PC-3 (cell line): ENCODE data around the gene MPZL1. TPM values are rescaled to one million over a fixed set of nuclear protein-coding genes. Genes with fewer than 3 reads are reported as not detected.

ENCODE experiments used
- ATAC-seq: fragments of 200-7000 bp; cut with Tn5 transposase; 2 replicates; pipeline ENCODE4 v1.9.1; 2020; ENCODE audit warnings: mild to moderate bottlenecking, moderate library complexity
- BruUV-seq: library from RNA; stranded (reverse); fragments of 400-500 nt; replicated peaks from 2 replicates; lab custom pipeline; 2021; lab: Mats Ljungman, UMichigan
- CTCF ChIA-PET: fragments of 300-600 bp; sonication (Branson Sonifier 250); formaldehyde crosslinking; loops from one replicate; lab custom pipeline; 2022; ENCODE audit warnings: antibody characterized with exemption; lab: Charles Lee
- POLR2A ChIA-PET: fragments of 300-600 bp; sonication (Branson Sonifier 250); formaldehyde crosslinking; loops from one replicate; lab custom pipeline; 2022; ENCODE audit warnings: antibody characterized with exemption; ENCODE audit not compliant: unreplicated experiment; lab: Charles Lee
- DNase-seq: peaks from one replicate; pipeline ENCODE4 v3.0.0-alpha.2; 2015
- H2AFZ ChIP-seq: fragments of 300-600 bp; sonication (generic); 2 replicates; pipeline ENCODE4 v1.6.0; 2016; ENCODE audit warnings: antibody characterized with exemption, low read length
- H3F3A ChIP-seq: fragments of 300-600 bp; sonication (generic); one replicate; pipeline ENCODE4 v1.6.0; 2017; ENCODE audit warnings: antibody characterized with exemption, low read length, control low read depth, mild to moderate bottlenecking; ENCODE audit not compliant: unreplicated experiment
- H3K27ac ChIP-seq: fragments of 300-600 bp; sonication (generic); 2 replicates; pipeline ENCODE4 v1.5.1; 2016; ENCODE audit warnings: mild to moderate bottlenecking, low read length
- H3K27me3 ChIP-seq: fragments of 300-600 bp; sonication (generic); 2 replicates; pipeline ENCODE4 v1.6.1; 2016; ENCODE audit warnings: low read length, mixed read lengths
- H3K36me3 ChIP-seq: fragments of 300-600 bp; sonication (generic); 2 replicates; pipeline ENCODE4 v1.6.1; 2016; ENCODE audit warnings: low read depth, mixed run types, low read length, mixed read lengths
- H3K4me1 ChIP-seq: fragments of 300-600 bp; sonication (generic); 2 replicates; pipeline ENCODE4 v1.5.1; 2016; ENCODE audit warnings: low read length; ENCODE audit not compliant: insufficient read depth
- H3K4me2 ChIP-seq: fragments of 300-600 bp; sonication (generic); 2 replicates; pipeline ENCODE4 v1.6.0; 2016; ENCODE audit warnings: low read length
- H3K4me3 ChIP-seq: fragments of 300-600 bp; sonication (generic); 2 replicates; pipeline ENCODE4 v1.5.1; 2016; ENCODE audit warnings: mild to moderate bottlenecking, low read length, mixed read lengths
- H3K79me2 ChIP-seq: fragments of 300-600 bp; sonication (generic); 2 replicates; pipeline ENCODE4 v1.6.1; 2017; ENCODE audit warnings: low read length, mixed read lengths
- H3K9ac ChIP-seq: fragments of 300-600 bp; sonication (generic); 2 replicates; pipeline ENCODE4 v1.6.0; 2016; ENCODE audit warnings: mild to moderate bottlenecking, low read length
- H3K9me2 ChIP-seq: fragments of 300-600 bp; sonication (generic); replicated peaks from 2 replicates; pipeline ENCODE4 v1.6.1; 2016; ENCODE audit warnings: mixed run types, low read length, mixed read lengths
- H3K9me3 ChIP-seq: fragments of 300-600 bp; sonication (generic); 2 replicates; pipeline ENCODE4 v1.6.1; 2016; ENCODE audit warnings: low read length, mixed read lengths
- H4K20me1 ChIP-seq: fragments of 300-600 bp; sonication (generic); 2 replicates; pipeline ENCODE4 v1.6.1; 2016; ENCODE audit warnings: low read length, mixed read lengths
- CTCF ChIP-seq: fragments of 300-600 bp; sonication (generic); conservative IDR thresholded peaks from 2 replicates; pipeline ENCODE4 v1.5.1; 2017; ENCODE audit warnings: antibody characterized with exemption, low read depth, mild to moderate bottlenecking, low read length
- EZH2 ChIP-seq: fragments of 300-600 bp; sonication (generic); IDR thresholded peaks from one replicate; pipeline ENCODE4 v1.6.1; 2017; ENCODE audit warnings: antibody characterized with exemption, mild to moderate bottlenecking, low read length; ENCODE audit not compliant: unreplicated experiment
- EZH2phosphoT487 ChIP-seq: fragments of 300-600 bp; sonication (generic); IDR thresholded peaks from 2 replicates; pipeline ENCODE4 v1.6.1; 2018; ENCODE audit warnings: mild to moderate bottlenecking, antibody characterized with exemption, low read length, borderline replicate concordance
- intact Hi-C: fragments of 100-400 bp; cut with micrococcal nuclease; formaldehyde crosslinking; loops from 2 replicates; pipeline ENCODE4 v1.9.0; 2023
- total RNA-seq: library from RNA; depleted of rRNA; stranded (reverse); fragments of >200 nt; gene quantifications from 2 replicates; pipeline ENCODE4 v1.2.3, GENCODE V29; 2014

Gene MPZL1
- total RNA-seq, 1 experiment from 2014 or later = 86.5 TPM

DNA sequence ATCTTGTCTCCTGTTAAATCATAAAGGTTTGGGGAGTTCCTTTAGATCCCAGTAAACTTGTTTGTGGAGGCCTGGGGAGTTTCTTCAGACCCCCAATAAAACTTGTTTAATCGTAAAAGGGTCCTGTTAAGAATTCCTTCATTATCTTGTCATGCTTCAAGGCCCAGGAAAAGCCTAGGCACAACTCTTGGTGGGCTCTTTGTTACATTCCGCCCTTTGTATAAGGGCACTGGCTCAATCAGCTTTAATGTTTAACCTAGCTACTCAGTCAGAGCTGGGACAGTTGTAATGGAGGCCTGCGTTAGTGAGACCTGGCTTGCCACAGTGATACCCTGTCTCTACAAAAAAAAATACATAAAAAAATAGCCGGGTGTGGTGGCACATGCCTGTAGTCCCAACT, 77.2 kb downstream of the MPZL1 start:
- Histone ChIP-seq H3K27ac (no peak overlapping the region), H4K20me1 (no peaks in the 10 kb centered on the region), H3F3A (peaks cover 9% of the 10 kb centered on the region), H3K27me3 (no peaks in the 10 kb centered on the region), H3K36me3 (no peaks in the 10 kb centered on the region), H3K4me3 (no peak overlapping the region), H3K4me1 (peaks cover 39% of the 10 kb centered on the region), H3K9ac (no peak overlapping the region), H2AFZ (no peak overlapping the region), H3K79me2 (no peaks in the 10 kb centered on the region), H3K9me3 (no peaks in the 10 kb centered on the region), H3K9me2 (no peaks in the 10 kb centered on the region), H3K4me2 (no peak overlapping the region)
- no TSS peak for BruUV-seq
- ATAC-seq = no peak
- intact Hi-C loops = no loop called here
- TF ChIP-seq EZH2phosphoT487 (no peak), CTCF (no peak), EZH2 (no peak)
- no peak for DNase-seq
- POLR2A ChIA-PET = no interaction called here
- CTCF ChIA-PET = no interaction called here

GRCh38 chr1:167799747-167800146, 78.0 kb downstream of the MPZL1 start:
- no peaks in the 10 kb centered on the region for H3K9me3 ChIP-seq
- ChIA-PET CTCF (interaction anchor here (0.6 kb wide), 1 partner anchor 138 kb away, joined by 4 read pairs; no protein-coding TSS in a partner anchor), POLR2A (no interaction called here)
- H3K27me3 ChIP-seq = no peaks in the 10 kb centered on the region
- H2AFZ ChIP-seq = no peak overlapping the region
- no peak overlapping the region for H3K27ac ChIP-seq
- no peak overlapping the region for H3K4me2 ChIP-seq
- no peak for ATAC-seq
- no peaks in the 10 kb centered on the region for H4K20me1 ChIP-seq
- no peak for DNase-seq
- H3K36me3 ChIP-seq = no peaks in the 10 kb centered on the region
- no peak for TF ChIP-seq EZH2phosphoT487
- no peak for TF ChIP-seq CTCF
- no peak for TF ChIP-seq EZH2
- no TSS peak for BruUV-seq
- H3K4me3 ChIP-seq = no peak overlapping the region
- intact Hi-C loops = no loop called here
- H3F3A ChIP-seq = peaks cover 9% of the 10 kb centered on the region
- H3K79me2 ChIP-seq = no peaks in the 10 kb centered on the region
- H3K4me1 ChIP-seq = peaks cover 31% of the 10 kb centered on the region
- H3K9ac ChIP-seq = no peak overlapping the region
- H3K9me2 ChIP-seq = no peaks in the 10 kb centered on the region

GRCh38 chr1:167800251-167800650, 78.5 kb downstream of the MPZL1 start:
- peaks cover 26% of the 10 kb centered on the region for H3K4me1 ChIP-seq
- peaks cover 9% of the 10 kb centered on the region for H3F3A ChIP-seq
- no peak overlapping the region for H3K4me2 ChIP-seq
- ChIA-PET POLR2A (interaction anchor here (0.6 kb wide), 1 partner anchor 24 kb away, joined by 4 read pairs; no protein-coding TSS in a partner anchor), CTCF (no interaction called here)
- no peak overlapping the region for H3K27ac ChIP-seq
- no TSS peak for BruUV-seq
- H3K9ac ChIP-seq = no peak overlapping the region
- no peaks in the 10 kb centered on the region for H3K9me3 ChIP-seq
- no peak for DNase-seq
- H3K79me2 ChIP-seq = no peaks in the 10 kb centered on the region
- no peak overlapping the region for H2AFZ ChIP-seq
- H4K20me1 ChIP-seq = no peaks in the 10 kb centered on the region
- H3K27me3 ChIP-seq = no peaks in the 10 kb centered on the region
- no peak for TF ChIP-seq CTCF
- TF ChIP-seq EZH2phosphoT487 = no peak
- no peak for TF ChIP-seq EZH2
- no peaks in the 10 kb centered on the region for H3K36me3 ChIP-seq
- ATAC-seq = no peak
- intact Hi-C loops = no loop called here
- no peaks in the 10 kb centered on the region for H3K9me2 ChIP-seq
- H3K4me3 ChIP-seq = no peak overlapping the region
